ENCODE data around the gene PLXNB2.
A peak's percentile ranks its signal among the peaks of the same experiment; 100 is the strongest.

PLXNB2 gene

DNA sequence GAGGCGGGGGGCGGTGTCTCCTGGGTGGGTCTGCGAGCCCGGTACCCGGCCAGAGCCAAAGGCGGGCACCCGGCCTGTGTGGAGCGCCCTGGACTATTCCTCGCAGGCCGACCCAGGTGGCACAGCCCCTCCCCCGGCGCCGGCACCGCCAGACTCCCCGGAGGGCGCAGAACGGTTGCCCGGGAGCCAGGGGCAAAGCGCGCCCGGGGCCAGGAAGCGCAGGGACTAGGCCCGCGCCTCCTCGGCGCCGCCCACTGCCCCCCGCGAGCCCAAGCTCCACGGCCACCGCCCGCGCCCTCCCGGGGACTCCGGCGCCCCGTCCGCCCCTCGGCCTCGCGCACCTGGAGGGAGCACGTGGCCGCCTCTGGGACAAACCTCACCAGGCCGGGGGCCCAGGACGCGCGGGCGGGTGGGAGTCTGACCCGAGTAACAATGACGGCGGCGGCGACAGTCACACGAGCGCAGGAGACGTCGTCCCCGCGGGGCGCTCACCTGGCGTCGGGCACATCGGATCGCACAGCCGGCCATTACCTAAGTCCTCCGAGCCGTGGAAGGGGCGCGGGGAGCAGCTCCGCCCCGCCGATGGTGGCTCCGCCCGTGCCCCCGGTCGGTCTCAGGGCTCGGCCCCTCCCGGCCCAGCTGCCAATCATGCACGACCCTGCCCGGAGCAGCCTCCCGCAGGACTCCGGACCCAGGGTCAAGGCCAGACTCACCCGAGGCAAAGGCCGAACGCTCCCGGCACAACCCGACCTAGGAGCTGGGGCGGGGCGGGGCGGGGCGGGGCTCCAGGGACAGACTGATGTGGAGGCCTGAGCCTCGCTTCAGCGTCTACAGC, 7.4 kb downstream of the PLXNB2 start:
- Histone ChIP-seq H3K79me2 (ENCODE audit: control insufficient read depth, low read length) (peaks cover 98% of the 10 kb centered on the region), H4K20me1 (ENCODE audit: control insufficient read depth, insufficient read depth, low read depth, low read length) (peaks cover 16% of the 10 kb centered on the region), H3K27me3 (ENCODE audit: control insufficient read depth, low read length) (no peaks in the 10 kb centered on the region), H3K9me2 (replicated peaks; ENCODE audit: control insufficient read depth, low read length) (no peaks in the 10 kb centered on the region), H3K4me3 (ENCODE audit: low read length) (peak overlapping the region; percentile 97), H3K27ac (ENCODE audit: low read depth, low read length) (peak overlapping the region; percentile 88), H3F3A (ENCODE audit: control insufficient read depth, insufficient read depth) (peaks cover 25% of the 10 kb centered on the region), H3K36me3 (ENCODE audit: control insufficient read depth, low read length) (peaks cover 32% of the 10 kb centered on the region), H3K4me1 (ENCODE audit: control insufficient read depth, low read length) (peaks cover 99% of the 10 kb centered on the region), H3K9me3 (ENCODE audit: control insufficient read depth, insufficient read depth, low read length) (no peaks in the 10 kb centered on the region), H3K4me2 (ENCODE audit: low read length) (peak overlapping the region; percentile 99)
- TF ChIP-seq, protein P1, sequence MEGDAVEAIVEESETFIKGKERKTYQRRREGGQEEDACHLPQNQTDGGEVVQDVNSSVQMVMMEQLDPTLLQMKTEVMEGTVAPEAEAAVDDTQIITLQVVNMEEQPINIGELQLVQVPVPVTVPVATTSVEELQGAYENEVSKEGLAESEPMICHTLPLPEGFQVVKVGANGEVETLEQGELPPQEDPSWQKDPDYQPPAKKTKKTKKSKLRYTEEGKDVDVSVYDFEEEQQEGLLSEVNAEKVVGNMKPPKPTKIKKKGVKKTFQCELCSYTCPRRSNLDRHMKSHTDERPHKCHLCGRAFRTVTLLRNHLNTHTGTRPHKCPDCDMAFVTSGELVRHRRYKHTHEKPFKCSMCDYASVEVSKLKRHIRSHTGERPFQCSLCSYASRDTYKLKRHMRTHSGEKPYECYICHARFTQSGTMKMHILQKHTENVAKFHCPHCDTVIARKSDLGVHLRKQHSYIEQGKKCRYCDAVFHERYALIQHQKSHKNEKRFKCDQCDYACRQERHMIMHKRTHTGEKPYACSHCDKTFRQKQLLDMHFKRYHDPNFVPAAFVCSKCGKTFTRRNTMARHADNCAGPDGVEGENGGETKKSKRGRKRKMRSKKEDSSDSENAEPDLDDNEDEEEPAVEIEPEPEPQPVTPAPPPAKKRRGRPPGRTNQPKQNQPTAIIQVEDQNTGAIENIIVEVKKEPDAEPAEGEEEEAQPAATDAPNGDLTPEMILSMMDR (IDR thresholded peaks at IDR 0.05; ENCODE audit: low read depth, low read length, poor library complexity, severe bottlenecking): no peak
- no peak for TF ChIP-seq EZH2phosphoT487 (IDR thresholded peaks at IDR 0.05; ENCODE audit: borderline replicate concordance, low read length)

DNA sequence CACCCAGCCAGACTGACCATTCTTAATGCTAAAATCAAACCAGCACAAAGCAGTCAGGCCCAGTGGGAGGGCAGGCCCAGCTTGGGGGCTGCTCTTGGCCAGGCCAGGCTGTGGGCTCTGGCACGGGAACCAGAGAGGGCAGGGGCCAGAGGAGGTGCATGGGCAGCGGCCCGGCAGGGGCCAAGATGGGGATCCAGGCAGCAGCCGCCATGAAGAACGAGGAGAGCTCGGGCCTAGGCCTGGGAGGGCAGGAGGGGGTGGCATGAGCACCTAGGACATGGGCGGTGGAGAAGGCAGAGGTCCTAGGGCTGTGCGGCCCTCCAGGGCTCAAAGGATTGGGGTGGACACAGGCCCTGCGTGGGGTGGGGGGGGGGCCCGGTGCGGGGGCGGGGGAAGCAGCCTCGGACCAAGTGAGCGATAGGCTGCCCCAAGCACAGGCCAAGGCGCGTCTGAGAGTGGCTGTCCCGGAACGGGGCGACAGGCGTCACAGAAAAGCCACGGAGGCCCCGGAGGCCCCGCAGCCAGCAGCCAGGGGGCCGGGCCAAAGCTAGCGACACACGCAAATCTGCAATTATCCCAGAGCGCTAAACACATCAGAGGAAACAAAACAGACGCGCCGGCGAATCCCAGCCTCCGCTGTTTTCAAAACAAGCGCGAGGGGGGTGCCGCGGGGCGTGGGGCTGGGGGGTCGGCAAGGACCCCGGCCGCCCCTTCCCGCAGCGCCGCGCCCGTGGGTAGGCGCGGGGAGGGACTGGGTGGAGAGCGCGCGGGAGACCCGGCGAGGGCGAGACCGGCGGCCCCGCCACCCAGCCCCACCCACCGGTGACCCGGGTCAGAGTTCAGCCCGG, 8.3 kb downstream of the PLXNB2 start:
- Histone ChIP-seq H4K20me1 (ENCODE audit: control insufficient read depth, insufficient read depth, low read depth, low read length) (peaks cover 16% of the 10 kb centered on the region), H3K27ac (ENCODE audit: low read depth, low read length) (peak overlapping the region; percentile 88), H3K4me2 (ENCODE audit: low read length) (peak overlapping the region; percentile 99), H3K79me2 (ENCODE audit: control insufficient read depth, low read length) (peaks cover 99% of the 10 kb centered on the region), H3K9me2 (replicated peaks; ENCODE audit: control insufficient read depth, low read length) (no peaks in the 10 kb centered on the region), H3F3A (ENCODE audit: control insufficient read depth, insufficient read depth) (peaks cover 21% of the 10 kb centered on the region), H3K36me3 (ENCODE audit: control insufficient read depth, low read length) (peaks cover 34% of the 10 kb centered on the region), H3K4me3 (ENCODE audit: low read length) (peak overlapping the region; percentile 97), H3K27me3 (ENCODE audit: control insufficient read depth, low read length) (no peaks in the 10 kb centered on the region), H3K4me1 (ENCODE audit: control insufficient read depth, low read length) (peaks cover 99% of the 10 kb centered on the region), H3K9me3 (ENCODE audit: control insufficient read depth, insufficient read depth, low read length) (no peaks in the 10 kb centered on the region)
- TF ChIP-seq, protein P1 (IDR thresholded peaks at IDR 0.05; ENCODE audit: low read depth, low read length, poor library complexity, severe bottlenecking): no peak
- no peak for TF ChIP-seq EZH2phosphoT487 (IDR thresholded peaks at IDR 0.05; ENCODE audit: borderline replicate concordance, low read length)

DNA sequence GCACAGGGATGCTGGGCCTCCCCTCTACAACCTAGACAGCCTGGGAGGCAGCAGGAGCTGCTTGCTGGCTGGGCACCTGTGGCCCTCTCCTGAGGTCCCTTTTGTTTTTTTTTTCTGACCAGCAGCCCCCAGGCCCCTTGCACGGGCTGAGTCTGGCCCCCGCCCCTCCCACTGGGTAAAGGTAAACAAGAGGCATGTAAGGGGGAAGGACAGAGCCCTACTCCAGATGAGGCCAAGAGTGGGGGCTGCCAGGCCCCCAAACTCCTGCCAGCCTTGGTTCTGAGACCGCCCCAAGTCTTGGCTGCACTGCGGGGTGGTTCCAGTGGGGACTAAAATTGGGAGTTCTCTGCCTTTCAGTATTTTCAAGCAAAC, 9.2 kb downstream of the PLXNB2 start:
- no peaks in the 10 kb centered on the region for H3K27me3 ChIP-seq (ENCODE audit: control insufficient read depth, low read length)

More for the DNA sequence above, 9.2 kb downstream of the PLXNB2 start:
- Histone ChIP-seq H3K9me3 (ENCODE audit: control insufficient read depth, insufficient read depth, low read length) (no peaks in the 10 kb centered on the region), H3K9me2 (replicated peaks; ENCODE audit: control insufficient read depth, low read length) (no peaks in the 10 kb centered on the region), H3K4me2 (ENCODE audit: low read length) (peak overlapping the region; percentile 99), H3F3A (ENCODE audit: control insufficient read depth, insufficient read depth) (peaks cover 17% of the 10 kb centered on the region), H3K79me2 (ENCODE audit: control insufficient read depth, low read length) (peaks cover 99% of the 10 kb centered on the region), H3K4me1 (ENCODE audit: control insufficient read depth, low read length) (peaks cover 99% of the 10 kb centered on the region), H3K36me3 (ENCODE audit: control insufficient read depth, low read length) (peaks cover 32% of the 10 kb centered on the region), H3K27ac (ENCODE audit: low read depth, low read length) (peak overlapping the region; percentile 47), H4K20me1 (ENCODE audit: control insufficient read depth, insufficient read depth, low read depth, low read length) (peaks cover 11% of the 10 kb centered on the region; the same call in 1 of the 2 replicates), H3K4me3 (ENCODE audit: low read length) (peak overlapping the region; percentile 46; the same call in 1 of the 2 replicates)
- TF ChIP-seq, protein P1 (IDR thresholded peaks at IDR 0.05; ENCODE audit: low read depth, low read length, poor library complexity, severe bottlenecking): no peak
- TF ChIP-seq EZH2phosphoT487 (IDR thresholded peaks at IDR 0.05; ENCODE audit: borderline replicate concordance, low read length): no peak
